Activated B cell treated with CpG ODN at 0.5 μM for 24 hours (primary cell): ENCODE data around the gene DYNLT2. TPM values are rescaled to one million over a fixed set of nuclear protein-coding genes. Genes with fewer than 3 reads are reported as not detected.
A peak's percentile ranks its signal among the peaks of the same experiment; 100 is the strongest.

Experiments
- ATAC-seq: fragments of 200-7000 bp; cut with Tn5 transposase; one replicate; pipeline ENCODE4 v1.10.0; 2021; ENCODE audit warnings: low read depth, mild to moderate bottlenecking, moderate library complexity
- CTCF ChIA-PET: fragments of 350-600 bp; sonication (Branson Sonifier 250); formaldehyde crosslinking; loops from one replicate; lab custom pipeline; 2021; ENCODE audit warnings: antibody characterized with exemption; lab: Charles Lee
- POLR2A ChIA-PET: fragments of 350-600 bp; sonication (Branson Sonifier 250); formaldehyde crosslinking; loops from one replicate; lab custom pipeline; 2021; ENCODE audit warnings: antibody characterized with exemption; lab: Charles Lee
- DNase-seq: peaks from one replicate; pipeline ENCODE4 v3.0.0; 2022
- H3K27ac Mint-ChIP-seq: one replicate; pipeline ENCODE4 v1.8.0; 2020; ENCODE audit warnings: mixed read lengths
- H3K27me3 Mint-ChIP-seq: one replicate; pipeline ENCODE4 v1.8.0; 2021; ENCODE audit warnings: mixed read lengths
- H3K36me3 Mint-ChIP-seq: one replicate; pipeline ENCODE4 v1.8.0; 2021; ENCODE audit warnings: low read depth, mixed read lengths
- H3K4me1 Mint-ChIP-seq: one replicate; pipeline ENCODE4 v1.8.0; 2021; ENCODE audit warnings: mixed read lengths
- H3K4me3 Mint-ChIP-seq: one replicate; pipeline ENCODE4 v1.8.0; 2020; ENCODE audit warnings: mild to moderate bottlenecking, mixed read lengths
- H3K9me3 Mint-ChIP-seq: one replicate; pipeline ENCODE4 v1.8.0; 2020; ENCODE audit warnings: mixed read lengths
- intact Hi-C: fragments of 100-400 bp; cut with micrococcal nuclease; formaldehyde crosslinking; loops from one replicate; pipeline ENCODE4 v1.15.1; 2024
- total RNA-seq: library from RNA; stranded (reverse); gene quantifications from 2 replicates; pipeline ENCODE4 v1.2.3, GENCODE V29; 2022
- TF ChIP-seq, protein P1 (sequence below): fragments of 200-600 bp; IDR thresholded peaks from one replicate; pipeline ENCODE4 v1.8.0; 2022; ENCODE audit warnings: antibody characterized with exemption, mild to moderate bottlenecking

DYNLT2 gene
- total RNA-seq, 1 donor from 2014 or later, result 4.4 TPM

DNA sequence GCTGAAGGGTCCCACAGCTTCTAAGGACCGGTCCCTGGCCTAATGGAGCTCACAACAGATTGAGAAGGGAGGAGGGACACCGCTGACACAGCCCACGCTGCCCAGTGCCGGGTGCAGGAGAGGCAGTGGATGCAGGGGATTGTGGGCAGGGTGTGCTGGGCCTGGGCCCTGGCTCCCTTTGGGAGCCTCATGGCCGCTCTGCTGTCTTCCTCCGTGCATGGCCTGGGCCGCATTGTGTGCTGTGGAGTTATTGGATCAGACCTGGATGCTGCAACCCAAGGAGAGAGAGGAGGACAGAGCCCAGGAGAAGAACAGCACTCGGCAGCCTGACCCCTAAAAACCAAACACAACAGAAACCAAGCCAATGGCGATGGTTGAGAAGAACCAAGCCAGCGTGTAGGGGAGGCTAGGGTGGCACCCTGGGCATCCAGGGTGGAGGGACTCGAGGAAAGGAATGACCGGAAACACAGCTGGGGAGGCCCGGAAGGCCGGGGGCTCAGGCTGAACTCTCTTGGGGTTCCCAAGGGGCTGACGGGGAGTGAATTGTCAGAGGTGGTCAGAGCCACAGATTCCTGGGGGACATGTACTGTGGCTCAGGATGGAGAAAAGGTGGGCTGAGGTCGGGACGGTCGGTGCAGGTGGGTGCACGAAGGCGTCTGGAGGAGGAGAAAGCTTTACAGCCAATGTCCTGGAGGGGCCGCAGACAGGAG, 41.1 kb upstream of the DYNLT2 start:
- no peaks in the 10 kb centered on the region for H3K36me3 Mint-ChIP-seq
- no peaks in the 10 kb centered on the region for H3K9me3 Mint-ChIP-seq
- H3K27ac Mint-ChIP-seq, result no peak overlapping the region
- ChIA-PET POLR2A (no interaction called here), CTCF (interaction anchor here (1.1 kb wide), 1 partner anchor 721 kb away, joined by 3 read pairs; no protein-coding TSS in a partner anchor)
- TF ChIP-seq, protein P1, sequence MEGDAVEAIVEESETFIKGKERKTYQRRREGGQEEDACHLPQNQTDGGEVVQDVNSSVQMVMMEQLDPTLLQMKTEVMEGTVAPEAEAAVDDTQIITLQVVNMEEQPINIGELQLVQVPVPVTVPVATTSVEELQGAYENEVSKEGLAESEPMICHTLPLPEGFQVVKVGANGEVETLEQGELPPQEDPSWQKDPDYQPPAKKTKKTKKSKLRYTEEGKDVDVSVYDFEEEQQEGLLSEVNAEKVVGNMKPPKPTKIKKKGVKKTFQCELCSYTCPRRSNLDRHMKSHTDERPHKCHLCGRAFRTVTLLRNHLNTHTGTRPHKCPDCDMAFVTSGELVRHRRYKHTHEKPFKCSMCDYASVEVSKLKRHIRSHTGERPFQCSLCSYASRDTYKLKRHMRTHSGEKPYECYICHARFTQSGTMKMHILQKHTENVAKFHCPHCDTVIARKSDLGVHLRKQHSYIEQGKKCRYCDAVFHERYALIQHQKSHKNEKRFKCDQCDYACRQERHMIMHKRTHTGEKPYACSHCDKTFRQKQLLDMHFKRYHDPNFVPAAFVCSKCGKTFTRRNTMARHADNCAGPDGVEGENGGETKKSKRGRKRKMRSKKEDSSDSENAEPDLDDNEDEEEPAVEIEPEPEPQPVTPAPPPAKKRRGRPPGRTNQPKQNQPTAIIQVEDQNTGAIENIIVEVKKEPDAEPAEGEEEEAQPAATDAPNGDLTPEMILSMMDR, result no peak
- H3K4me1 Mint-ChIP-seq, result peaks cover 10% of the 10 kb centered on the region
- H3K4me3 Mint-ChIP-seq, result no peak overlapping the region
- peaks cover 42% of the 10 kb centered on the region for H3K27me3 Mint-ChIP-seq
- DNase-seq (no peak), ATAC-seq (no peak)
- intact Hi-C loops, result loop anchor here (5.0 kb wide), 1 partner anchor 895 kb away; no protein-coding TSS in a partner anchor

DNA sequence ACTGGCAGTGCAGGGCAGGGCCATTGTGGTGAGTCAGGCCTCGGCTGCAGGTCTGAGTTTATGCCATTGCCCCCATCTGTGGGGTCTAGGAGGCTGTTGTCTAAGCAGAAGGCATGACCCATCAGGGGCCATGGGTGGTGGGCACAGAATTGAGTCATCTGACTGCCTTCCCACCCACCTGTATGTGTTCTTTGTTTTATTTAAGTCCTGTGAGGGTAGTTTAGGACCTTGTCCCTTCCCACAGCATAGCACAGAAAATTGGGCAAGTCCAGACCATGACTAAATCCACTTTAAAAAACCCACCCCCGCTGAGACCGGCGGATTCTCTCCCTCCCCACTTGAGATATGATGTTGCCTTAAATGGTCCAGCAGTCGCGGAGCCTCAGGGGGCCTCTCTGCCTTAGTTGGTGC, 40.4 kb upstream of the DYNLT2 start:
- H3K27ac Mint-ChIP-seq, result no peak overlapping the region

DNA sequence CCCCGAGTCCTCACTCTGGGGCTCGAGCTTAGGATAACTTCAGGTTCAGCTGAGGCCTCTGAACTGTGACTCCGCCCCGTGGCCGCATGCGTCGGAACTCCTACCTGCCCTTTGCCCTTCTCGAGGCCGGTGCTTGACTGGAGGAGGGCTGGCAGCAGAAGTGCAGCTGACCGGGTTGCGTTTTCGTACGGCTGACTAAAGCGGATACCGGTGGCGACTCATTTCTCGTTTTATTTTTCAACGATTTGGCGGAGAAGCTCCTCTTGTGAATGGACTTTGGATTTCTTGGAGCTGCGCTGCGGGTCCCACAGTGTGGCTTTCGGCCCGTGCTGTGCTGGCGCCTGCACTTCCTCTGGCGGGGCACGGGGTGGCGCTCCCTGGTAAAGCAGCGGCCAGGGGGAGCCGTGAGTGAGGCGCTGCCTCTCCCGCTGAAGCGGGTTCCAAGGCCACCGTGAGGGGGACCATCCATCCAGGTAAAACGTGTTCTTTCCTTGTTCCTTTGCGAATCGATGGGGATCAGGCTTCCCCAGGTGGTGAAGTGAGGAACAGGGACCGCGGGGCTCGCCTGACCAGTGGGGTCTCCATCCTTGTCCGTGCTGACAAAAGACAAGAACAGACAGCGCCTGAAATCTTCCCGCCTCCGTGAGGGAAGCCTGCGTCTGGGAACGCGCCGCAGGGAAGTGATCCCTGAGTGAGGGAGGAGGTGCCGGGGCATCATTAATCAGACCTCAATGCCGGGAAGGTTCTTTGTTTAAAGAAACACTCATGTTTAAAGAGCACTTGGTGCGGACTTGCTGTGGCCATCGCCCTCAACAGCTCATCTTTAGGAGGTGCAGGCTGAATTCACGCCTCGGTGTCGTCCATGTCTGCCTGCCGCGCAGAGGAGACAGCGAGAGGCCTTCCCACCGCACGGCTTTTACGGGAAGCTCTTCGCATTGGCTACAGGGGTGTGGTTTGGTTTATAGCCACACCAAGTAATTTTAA, 38.9 kb upstream of the DYNLT2 start:
- ATAC-seq (peak; percentile 97), DNase-seq (peak; percentile 65)
- Mint-ChIP-seq H3K27ac (no peak overlapping the region), H3K36me3 (no peaks in the 10 kb centered on the region), H3K4me3 (peak overlapping the region; percentile 85), H3K27me3 (peaks cover 35% of the 10 kb centered on the region), H3K9me3 (no peaks in the 10 kb centered on the region), H3K4me1 (peaks cover 10% of the 10 kb centered on the region)
- ChIA-PET POLR2A (no interaction called here), CTCF (interaction anchor here (0.6 to 4.0 kb wide), 17 partner anchors 8 to 742 kb away, joined by 3 to 36 read pairs (median 3); no protein-coding TSS in a partner anchor)
- intact Hi-C loops, result loop anchor here (1.0 to 5.0 kb wide), 5 partner anchors 41 to 893 kb away; no protein-coding TSS in a partner anchor
- TF ChIP-seq, protein P1, result peak; percentile 36

More for the DNA sequence above, 40.4 kb upstream of the DYNLT2 start:
- Mint-ChIP-seq H3K27me3 (peaks cover 42% of the 10 kb centered on the region), H3K9me3 (no peaks in the 10 kb centered on the region), H3K4me3 (no peak overlapping the region), H3K36me3 (no peaks in the 10 kb centered on the region), H3K4me1 (peaks cover 10% of the 10 kb centered on the region)
- ChIA-PET POLR2A (no interaction called here), CTCF (interaction anchor here (4.0 kb wide), 1 partner anchor 726 kb away, joined by 36 read pairs; no protein-coding TSS in a partner anchor)
- intact Hi-C loops, result loop anchor here (5.0 kb wide), 1 partner anchor 894 kb away; no protein-coding TSS in a partner anchor
- no peak for DNase-seq
- no peak for ATAC-seq
- TF ChIP-seq, protein P1, result no peak

DNA sequence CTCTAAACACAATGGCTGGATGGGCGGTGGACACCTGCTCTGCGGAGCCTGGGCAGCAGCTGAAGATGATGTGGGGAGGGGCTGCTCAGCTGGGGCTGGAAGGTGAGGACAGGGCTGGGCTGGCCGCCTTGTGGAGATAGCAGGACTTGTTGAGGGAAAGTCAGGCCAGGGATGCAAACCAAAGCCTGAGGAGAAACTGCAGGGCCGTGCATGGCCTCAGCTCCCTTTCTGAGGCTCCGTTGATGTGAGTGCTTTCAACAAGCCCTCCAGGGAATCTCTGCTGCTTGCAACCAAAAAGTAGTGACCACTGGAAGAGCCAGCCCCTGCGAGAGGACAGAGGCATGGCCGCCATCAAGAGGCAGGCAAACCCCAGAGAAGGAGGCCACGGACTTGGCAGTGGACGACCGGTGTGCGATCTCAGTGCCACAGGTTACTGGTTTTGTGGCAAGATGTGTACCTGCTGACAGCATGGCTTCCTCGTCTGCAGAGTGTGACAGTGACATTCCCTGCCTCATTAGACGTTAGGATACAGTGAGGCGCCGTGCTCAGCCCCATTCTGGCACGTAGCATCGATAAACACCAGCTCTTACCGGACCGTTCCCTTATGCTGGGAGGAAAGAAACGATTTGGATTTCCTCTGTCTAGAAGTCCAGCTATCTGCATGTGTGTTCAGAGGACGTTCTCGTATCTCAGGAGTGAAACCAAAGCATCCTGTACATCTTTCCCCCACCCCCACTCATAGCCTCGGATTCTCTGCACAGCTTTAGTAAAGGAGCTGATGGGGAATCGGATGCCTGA, 38.0 kb upstream of the DYNLT2 start:
- TF ChIP-seq, protein P1, result no peak
- ATAC-seq (no peak), DNase-seq (no peak)
- Mint-ChIP-seq H3K9me3 (no peaks in the 10 kb centered on the region), H3K27me3 (peaks cover 32% of the 10 kb centered on the region), H3K4me3 (peak overlapping the region; percentile 85), H3K27ac (no peak overlapping the region), H3K36me3 (no peaks in the 10 kb centered on the region), H3K4me1 (peaks cover 10% of the 10 kb centered on the region)
- ChIA-PET POLR2A (no interaction called here), CTCF (interaction anchor here (0.8 to 4.0 kb wide), 14 partner anchors 9 to 741 kb away, joined by 3 to 36 read pairs (median 4); no protein-coding TSS in a partner anchor)
- intact Hi-C loops, result no loop called here
